NCI-H187 treated with DMSO at 0.1 percent for 48 hours (cell line): ENCODE measurements around the gene ZDHHC17.
"Not testable (repeated sequence)": the region's sequence is repeated elsewhere in the genome, so short reads cannot be mapped to it uniquely, and the experiment has no call there.

Experiments
- DNase-seq: peaks from one replicate; lab custom pipeline; 2025; lab: John Stamatoyannopoulos, UW

Gene ZDHHC17

GRCh38 chr12:76766161-76766560 lies 2.2 kb downstream of the ZDHHC17 start:
- no peak for DNase-seq

GRCh38 chr12:76768576-76768975 lies 4.7 kb downstream of the ZDHHC17 start:
- DNase-seq = no peak

DNA sequence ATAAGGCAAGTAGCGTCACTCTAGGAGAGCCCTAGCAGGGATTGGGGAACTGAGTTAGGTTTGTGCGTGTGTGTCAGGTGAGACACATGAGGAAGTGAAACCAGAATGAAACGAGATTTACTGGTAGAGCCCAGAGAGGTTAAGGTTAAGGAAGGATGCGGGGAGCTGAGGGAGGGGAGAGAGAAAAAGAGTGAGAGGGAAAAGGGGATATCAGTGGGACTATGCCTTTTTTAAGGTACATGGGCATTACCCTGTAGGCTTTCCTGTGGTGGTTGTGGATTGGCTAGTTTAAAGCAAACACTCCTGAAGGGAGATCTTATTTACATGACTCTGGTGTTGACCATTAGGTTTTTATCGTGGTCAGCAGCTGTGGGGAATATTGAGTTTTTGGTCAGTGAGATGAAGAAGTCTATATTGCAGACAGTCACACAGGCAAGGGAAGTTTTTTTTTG lies 13.9 kb downstream of the ZDHHC17 start:
- no peak for DNase-seq

DNA sequence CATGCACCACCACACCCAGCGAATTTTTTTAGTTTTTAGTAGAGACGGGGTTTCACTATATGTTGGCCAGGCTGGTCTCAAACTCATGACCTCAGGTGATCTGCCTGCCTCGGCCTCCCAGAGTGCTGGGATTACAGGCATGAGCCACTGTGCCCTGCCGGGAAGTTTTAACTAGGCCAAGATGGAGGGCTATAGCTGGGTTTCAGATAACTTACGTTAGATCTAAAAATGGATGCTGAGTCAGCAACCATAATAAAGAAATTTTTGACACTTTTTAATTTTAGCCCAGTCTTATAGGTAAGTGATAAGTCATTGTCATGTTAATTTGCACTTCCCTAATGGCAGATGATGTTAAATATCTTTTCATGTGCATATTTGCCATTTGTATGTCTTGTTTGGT lies 14.4 kb downstream of the ZDHHC17 start:
- no peak for DNase-seq

DNA sequence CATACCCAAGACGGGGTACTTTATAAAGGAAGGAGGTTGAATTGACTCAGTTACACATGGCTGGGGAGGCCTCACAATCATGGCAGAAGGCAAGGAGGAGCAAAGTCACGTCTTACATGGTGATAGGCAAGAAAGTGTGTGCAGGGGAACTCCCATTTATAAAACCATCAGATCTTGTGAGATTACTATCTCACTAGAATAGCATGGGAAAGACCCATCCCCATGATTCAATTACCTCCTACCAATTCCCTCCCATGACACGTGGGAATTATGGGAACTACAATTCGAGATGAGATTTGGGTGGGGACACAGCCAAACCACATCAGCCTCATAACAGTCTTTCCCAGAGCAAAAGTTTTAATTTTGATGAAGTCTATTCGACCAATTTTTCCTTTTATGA lies 15.4 kb downstream of the ZDHHC17 start:
- DNase-seq = not testable (repeated sequence)

DNA sequence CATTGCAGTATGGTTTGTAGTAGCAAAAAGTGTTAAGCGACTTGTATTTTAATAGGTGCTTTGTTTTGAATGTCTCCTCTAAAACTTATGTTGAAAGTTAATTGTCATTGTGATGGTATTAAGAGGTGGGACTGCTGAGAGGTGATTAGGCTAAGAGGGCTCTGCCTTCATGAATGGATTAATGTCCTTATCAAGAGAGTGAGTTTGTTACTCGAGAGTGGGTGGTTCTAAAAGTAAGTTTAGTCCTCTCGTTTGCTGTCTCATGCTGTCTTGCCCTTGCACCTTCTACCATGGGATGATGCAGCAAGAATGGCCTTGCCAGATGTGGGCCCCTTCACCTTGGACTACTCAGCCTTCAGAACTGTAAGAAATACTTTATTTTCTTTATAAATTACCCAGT lies 17.4 kb downstream of the ZDHHC17 start:
- no peak for DNase-seq

DNA sequence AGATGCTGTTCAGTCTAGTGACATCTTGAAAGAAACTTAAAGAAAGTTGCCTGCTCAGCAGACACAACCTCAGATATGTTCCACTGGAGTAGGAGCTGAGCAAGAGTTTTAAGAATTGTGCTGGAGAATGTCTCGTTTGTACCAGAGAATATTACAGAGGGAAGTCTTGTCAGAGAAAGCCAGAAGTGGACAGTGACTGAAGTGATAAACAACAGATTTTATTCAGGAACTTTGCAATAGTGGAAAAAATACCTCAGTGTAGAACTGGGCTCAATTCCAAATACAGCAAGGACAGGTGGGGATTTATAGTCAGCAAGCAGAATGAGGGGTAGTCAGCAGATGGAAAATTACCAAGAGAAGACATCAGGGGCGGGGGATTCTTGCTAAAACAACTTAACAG lies 18.6 kb downstream of the ZDHHC17 start:
- no peak for DNase-seq

DNA sequence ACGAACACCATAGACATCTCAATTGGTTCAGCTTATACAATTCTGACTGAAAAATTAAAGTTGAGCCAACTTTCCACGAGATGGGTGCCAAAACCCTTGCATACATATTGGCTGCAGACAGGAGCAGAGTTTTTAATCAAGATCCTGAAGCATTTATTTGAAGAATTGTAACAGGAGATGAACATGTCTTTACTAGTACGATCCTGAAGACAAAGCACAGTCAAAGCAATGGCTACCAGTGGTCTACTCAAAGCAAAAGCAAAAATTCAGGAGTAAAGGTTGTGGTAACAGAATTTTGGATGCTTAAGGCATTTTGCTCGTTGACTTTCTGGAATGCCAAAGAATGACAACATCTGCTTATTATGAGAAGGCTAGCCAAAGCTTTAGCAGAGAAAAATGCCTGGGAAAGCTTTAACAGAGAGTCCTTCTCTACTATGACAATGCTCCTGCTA lies 20.7 kb downstream of the ZDHHC17 start:
- DNase-seq = no peak

DNA sequence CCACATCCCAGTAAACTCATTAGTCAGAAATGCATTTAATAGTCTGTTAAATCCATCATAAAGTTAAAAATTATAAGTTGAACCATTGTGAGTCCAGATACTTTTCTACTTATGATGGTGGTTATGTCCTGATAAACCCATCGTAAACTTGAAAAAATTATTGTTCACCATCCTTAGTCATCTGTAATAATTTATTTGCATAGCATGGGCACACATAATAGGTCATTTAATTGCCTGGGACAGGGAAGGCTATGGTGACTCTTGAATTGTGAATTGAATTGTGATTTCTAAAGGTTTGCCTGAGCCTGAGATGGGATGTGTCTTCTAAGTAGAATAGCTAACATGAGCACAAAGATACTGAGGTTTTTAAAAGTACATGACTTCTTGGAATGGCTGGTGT lies 21.5 kb downstream of the ZDHHC17 start:
- DNase-seq = no peak

GRCh38 chr12:76786986-76787385 lies 23.1 kb downstream of the ZDHHC17 start:
- no peak for DNase-seq

DNA sequence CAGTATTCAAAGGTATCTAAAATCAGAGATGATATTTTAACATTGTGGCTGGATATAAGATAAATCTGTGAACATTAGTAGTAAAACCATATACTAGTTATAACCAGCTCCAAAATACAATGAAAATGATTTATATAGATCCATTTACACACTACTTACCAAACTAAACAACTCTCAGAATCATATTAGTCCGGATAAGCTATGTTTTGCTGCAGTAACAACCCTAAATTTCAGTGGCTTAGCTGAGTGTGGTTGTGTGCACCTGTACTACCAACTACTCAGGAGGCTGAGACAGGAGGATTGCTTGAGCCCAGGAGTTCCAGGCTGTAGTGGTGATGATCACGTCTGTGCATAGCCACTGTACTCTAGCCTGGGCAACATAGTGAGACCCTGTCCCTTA lies 23.8 kb downstream of the ZDHHC17 start:
- no peak for DNase-seq

DNA sequence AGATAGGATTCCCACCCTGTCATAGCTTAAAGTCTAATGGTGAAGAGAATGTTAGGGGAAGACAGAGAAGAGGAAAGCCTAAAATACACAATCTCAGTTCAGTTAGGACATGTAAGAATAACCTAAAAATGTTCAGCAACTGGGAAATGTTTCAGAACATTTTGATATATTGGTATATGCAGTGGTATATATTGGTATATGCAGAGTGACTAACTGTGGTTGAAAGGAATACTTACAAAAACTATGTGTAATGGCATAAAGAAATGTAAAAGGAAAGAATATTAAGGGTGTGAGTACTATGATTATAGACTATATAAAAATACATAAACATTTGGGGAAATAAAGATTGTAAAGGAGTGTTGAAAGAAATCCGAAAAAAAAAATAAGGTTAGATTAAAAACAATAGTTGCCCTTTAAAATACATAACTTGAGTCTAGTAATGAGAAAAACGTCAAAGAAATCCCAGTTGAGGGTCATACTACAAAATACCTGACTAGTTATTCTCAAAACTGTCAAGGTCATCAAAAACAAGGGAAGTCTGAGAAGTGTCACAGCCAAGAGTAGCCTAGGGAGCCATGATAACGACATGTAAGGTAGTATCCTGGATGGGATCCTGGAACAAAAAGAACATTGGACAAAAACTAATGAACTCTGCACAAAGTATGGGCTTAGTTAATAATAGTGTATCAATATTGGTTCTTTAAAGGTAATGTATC lies 25.6 kb downstream of the ZDHHC17 start:
- DNase-seq = no peak

- peak; percentile 12 for DNase-seq
Observed at GRCh38 chr12:76790564-76791552, 26.9 kb downstream of the ZDHHC17 start.

DNA sequence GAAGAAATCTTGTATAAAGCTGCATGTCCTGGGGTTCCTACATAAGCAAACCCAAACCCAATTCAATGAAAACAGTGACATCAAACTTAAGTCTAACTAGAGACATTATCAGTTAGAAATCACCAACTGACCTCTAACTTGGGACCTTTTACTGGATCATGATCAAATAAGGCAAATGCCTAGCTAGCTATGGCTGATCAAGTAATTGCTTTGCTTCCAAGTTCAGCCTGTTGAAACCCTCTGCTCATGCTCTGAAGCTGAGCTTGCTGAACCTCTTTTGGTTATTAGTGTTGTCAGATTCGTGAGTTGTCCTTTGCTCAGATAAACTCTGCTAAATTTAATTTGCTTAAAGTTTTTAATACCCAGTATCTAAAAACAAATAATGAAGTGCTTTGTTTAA lies 28.9 kb downstream of the ZDHHC17 start:
- no peak for DNase-seq

DNA sequence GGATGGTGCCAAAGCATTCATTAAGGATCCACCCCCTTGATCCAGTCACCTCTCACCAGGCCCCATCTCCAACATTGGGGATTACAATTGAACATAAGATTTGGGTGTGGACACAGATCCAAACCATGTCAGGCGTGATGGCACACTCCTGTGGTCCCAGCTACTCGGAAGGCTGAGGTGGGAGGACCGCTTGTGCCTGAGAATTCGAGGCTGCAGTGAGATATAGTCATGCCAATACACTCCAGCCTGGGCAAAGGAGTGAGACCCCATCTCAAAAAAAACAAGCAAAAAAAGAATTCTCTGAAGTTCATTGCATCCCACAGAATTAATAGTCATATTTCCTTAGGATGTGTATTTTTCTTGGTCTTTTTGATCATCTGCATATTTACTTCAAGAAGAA lies 34.9 kb downstream of the ZDHHC17 start:
- no peak for DNase-seq

DNA sequence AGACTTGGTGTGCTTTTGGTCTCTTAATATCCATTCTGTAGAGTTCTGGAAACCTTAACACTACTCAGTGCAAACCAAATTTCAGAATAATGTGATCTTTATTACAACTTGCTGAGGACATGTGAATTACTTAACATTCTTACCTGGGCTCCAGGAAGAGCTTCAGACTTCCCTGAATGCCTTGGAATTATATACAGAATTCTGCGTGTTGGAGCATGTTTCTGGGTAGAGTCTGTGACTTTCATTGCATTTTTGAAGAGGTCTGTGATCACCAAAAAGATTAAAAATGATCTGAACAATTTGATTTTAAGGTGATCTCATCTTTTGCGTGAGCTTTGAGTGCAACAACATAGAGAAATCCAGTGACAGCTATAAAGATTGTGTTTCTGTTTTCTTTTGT lies 35.4 kb downstream of the ZDHHC17 start:
- DNase-seq = no peak

GRCh38 chr12:76802060-76802459 lies 38.1 kb downstream of the ZDHHC17 start:
- DNase-seq = no peak

DNA sequence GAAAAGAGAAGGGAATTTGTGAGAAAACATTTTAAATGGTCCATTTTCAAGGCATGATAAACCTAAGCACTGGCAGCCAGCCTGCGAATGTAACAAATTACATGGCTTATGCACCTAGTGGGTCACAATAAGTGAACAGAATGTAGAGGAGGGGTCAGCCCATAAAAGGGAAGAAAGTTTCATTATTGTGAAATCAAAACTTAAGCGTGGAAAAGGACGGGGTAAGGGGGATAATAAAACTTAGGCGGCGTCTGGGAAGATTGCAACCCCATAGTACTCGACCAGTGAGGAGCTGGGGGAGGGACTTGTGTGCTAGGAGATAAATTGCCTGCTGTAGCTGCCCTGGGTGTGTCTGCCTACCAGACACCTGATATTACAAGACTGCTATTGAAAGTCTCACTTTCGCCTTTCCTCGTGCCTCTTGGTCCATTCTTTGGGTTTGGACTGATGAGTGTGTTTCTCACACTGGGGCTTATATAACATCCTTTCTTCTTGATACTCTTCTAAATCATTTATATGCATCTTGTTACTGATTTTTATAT lies 40.6 kb downstream of the ZDHHC17 start:
- no peak for DNase-seq

GRCh38 chr12:76810671-76811419 lies 46.9 kb downstream of the ZDHHC17 start:
- DNase-seq = no peak

DNA sequence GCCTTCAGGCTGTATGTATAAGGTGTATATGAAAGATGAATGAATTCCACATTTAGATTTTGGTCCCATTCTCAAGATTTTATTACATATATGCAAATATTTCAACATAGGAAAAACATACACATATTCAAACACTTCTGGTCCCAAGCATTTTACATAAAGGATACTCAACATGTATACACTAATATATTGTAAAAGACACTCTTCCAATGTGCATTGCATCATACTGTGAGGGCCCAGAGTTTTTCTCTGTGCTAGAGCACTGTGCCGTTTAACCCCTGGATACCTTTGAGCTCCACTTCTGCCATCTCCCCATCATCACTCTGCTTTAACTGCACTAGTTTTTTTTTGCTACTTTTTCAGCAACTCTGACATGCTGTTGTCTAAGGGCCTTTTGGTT lies 48.1 kb downstream of the ZDHHC17 start:
- no peak for DNase-seq

GRCh38 chr12:76813265-76813664 lies 49.4 kb downstream of the ZDHHC17 start:
- DNase-seq = no peak

DNA sequence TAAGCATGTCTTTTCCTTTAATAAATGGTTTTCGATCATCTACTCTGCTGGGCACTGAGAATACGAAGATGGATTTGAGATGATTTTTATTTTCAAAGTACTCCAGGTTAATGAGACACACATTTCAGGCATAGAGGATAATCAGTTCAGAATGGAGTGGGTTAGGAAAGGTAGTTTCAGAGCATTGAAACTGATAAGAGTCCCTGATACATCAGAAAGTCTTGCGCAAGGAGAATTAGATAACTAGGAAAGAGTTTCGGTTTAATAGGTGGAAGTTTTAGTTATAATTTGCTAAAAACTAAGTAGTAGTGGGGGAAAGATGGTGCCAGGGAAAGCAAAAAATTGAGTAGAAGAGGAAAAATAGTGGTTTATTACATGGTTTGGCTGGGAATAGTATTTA lies 50.1 kb downstream of the ZDHHC17 start:
- no peak for DNase-seq
